Measurements from ENCODE around the gene CCDC106.

Gene CCDC106

DNA sequence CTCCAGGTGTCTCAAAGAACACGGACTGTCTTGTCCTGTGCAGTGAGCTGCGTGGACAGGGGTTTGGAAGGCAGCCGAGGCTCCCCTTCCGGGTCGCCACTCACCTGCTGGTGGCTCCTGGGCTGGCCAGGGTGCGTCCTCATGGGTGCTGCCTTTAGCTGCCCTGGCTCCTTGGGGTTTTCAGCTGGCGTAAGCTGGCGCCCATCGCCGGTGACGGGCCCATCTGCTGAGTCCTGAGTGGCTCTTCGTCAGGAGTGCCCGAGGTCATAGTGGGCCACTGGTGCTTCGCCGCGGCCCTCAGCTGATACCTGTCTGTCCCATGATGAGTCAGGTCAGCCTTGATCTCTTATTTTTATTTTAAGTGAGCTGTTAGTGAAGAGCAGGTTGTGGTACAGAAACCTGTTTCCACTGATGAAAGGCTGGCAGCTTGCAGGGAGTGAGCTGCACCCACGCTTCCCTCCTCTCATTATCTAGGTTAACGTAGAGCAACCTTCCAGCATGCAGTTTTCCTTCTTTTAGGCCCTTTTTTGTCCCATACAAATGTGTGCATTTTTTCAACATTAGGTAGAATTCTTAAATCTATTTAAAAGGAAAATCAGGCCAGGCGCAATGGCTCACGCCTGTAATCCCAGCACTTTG lies 45.4 kb downstream of the CCDC106 start:
- DNase-seq (ENCODE audit: low read depth): no peak
- no peak overlapping the region for H3K4me3 ChIP-seq (replicated peaks; ENCODE audit: low read depth, low read length)
- TF ChIP-seq, protein P1, sequence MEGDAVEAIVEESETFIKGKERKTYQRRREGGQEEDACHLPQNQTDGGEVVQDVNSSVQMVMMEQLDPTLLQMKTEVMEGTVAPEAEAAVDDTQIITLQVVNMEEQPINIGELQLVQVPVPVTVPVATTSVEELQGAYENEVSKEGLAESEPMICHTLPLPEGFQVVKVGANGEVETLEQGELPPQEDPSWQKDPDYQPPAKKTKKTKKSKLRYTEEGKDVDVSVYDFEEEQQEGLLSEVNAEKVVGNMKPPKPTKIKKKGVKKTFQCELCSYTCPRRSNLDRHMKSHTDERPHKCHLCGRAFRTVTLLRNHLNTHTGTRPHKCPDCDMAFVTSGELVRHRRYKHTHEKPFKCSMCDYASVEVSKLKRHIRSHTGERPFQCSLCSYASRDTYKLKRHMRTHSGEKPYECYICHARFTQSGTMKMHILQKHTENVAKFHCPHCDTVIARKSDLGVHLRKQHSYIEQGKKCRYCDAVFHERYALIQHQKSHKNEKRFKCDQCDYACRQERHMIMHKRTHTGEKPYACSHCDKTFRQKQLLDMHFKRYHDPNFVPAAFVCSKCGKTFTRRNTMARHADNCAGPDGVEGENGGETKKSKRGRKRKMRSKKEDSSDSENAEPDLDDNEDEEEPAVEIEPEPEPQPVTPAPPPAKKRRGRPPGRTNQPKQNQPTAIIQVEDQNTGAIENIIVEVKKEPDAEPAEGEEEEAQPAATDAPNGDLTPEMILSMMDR (IDR thresholded peaks at IDR 0.05; ENCODE audit: low read length, missing control alignments): no peak

DNA sequence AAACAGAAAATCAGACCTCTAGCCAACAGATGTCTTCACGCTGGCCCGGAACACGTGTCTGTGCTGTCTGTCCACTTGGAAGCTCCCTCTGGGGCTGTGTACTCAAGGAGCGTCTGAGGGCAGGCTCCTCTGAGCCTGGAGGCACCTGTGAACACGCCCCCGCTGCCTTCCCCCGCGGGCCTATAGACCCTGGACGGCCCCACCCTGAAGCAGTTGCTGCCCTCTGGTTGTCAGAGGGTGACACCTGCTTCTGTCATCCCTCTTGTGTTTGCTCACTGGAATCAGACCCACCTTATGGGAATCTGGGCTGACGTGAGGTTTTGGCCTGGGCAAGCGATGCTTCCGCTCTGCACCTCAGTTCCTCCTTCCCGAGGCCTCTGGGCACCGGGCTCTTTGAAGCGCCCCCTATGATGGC lies 46.2 kb downstream of the CCDC106 start:
- no peak overlapping the region for H3K4me3 ChIP-seq (replicated peaks; ENCODE audit: low read depth, low read length)
- no peak for DNase-seq (ENCODE audit: low read depth)
- TF ChIP-seq, protein P1 (IDR thresholded peaks at IDR 0.05; ENCODE audit: low read length, missing control alignments): no peak

DNA sequence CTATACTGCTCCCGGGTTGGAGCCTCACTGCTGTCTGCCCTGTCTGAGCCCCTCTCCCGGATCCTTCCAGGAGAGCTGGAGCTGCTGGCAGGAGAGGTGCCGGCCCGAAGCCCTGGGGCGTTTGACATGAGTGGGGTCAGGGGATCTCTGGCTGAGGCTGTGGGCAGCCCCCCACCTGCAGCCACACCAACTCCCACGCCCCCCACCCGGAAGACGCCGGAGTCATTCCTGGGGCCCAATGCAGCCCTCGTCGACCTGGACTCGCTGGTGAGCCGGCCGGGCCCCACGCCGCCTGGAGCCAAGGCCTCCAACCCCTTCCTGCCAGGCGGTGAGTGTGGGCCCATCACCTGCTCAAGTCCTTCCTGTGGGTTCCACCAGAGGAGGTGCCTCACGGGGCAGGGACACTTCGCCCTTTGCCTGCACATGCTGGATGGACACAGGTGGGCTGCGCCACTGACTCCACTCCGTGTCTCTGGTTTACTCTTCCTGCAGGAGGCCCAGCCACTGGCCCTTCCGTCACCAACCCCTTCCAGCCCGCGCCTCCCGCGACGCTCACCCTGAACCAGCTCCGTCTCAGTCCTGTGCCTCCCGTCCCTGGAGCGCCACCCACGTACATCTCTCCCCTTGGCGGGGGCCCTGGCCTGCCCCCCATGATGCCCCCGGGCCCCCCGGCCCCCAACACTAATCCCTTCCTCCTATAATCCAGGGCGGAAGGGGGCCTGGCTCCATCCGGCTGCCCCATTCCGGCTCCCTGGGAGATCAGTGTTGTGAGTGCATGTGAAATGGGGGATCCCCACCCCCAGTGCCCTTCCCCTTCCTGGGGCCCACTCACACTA lies 46.9 kb downstream of the CCDC106 start:
- DNase-seq (ENCODE audit: low read depth): no peak
- no peak overlapping the region for H3K4me3 ChIP-seq (replicated peaks; ENCODE audit: low read depth, low read length)
- TF ChIP-seq, protein P1 (IDR thresholded peaks at IDR 0.05; ENCODE audit: low read length, missing control alignments): no peak

DNA sequence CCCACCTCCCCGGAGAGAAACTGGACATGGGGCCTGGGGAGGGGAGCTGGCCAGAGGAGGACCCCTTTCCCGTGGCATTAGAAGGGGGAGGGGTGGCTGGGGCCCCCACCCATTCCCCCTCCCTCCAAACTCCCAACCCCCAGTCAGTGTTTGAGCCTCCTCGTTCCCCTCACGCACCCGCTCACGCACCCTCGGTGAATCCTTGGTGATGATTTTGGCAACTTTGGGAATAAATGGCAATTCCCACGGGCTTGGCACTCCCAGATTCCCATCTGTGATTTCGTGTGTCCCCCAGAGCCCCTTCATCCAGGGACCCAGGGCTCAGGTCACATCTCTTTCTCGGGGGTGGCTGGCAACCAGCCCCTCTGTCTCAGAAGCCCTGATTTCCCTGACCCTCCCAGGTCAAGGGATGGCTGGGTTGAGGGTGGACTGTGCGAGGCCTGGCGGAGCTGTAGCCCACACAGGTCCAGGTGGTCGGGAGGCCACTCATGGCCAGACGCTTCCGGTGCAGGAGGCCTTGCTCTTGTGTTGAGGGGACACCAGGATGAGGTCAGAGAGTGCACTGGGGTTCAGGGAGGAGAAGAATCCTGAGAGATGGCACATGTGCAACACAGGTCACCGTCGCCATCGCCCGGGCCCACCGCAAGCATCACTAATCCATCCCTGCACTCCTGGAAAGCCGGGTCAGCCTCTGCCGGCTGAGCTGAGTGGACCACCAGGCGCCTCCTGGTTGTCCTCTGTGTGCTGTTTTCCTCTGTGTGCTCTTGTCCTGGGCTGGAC lies 47.7 kb downstream of the CCDC106 start:
- TF ChIP-seq, protein P1 (IDR thresholded peaks at IDR 0.05; ENCODE audit: low read length, missing control alignments): no peak
- no peak overlapping the region for H3K4me3 ChIP-seq (replicated peaks; ENCODE audit: low read depth, low read length)
- DNase-seq (ENCODE audit: low read depth): no peak

DNA sequence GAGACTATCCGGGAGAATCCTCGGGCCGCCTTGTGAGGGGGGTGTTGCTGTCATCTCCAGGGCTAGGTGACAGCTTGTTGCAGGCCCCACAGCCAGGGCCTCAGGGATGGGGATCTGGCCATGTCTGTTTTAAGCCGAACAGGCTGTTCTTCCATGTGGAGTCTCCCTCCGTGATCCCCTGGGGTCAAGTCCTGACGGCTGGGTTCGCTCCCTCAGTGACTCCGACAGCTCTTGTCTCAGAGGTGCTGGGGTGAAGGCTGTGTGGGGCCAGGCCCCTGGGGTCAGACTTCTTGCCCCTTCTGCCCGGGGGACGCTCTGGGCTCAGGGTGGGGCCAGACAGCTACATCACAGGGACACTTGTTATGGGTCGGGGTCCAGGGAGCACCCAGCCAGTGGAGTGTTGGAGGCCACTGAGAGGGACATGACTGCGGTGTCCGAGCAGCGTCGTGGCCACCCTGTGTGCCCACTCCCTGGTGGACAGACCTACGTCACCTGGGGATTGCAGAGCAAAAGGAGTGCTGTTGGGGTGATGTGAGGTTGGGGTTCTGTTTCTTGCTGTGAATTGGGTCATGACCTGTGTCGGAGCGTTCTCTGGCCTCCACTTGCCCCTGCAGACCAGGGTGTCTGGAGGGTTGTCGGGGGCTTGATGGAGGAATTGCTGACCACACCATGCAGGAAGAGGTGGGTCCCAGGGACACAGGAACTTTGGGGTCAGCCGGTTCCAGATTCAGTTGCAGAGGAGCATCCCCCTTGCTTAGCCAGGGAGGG lies 48.5 kb downstream of the CCDC106 start:
- TF ChIP-seq, protein P1 (IDR thresholded peaks at IDR 0.05; ENCODE audit: low read length, missing control alignments): no peak

DNA sequence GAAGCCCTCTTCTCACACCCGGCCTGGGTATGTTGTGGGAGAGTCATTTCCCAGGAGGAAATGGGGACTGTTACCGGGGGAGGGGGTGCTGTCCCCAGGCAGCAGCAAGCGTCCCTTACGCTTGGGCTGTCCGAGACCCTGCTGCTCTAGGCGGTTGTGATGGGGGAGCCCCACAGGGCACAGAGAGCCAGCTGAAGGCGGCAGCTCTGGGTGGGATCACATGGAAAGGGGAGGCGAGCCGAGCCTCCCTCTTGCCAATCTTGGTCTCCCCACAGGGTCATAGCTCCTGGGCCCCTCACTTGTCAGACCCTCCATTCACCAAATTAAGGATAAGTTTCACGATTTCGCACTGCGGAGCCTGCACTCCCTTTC lies 49.0 kb downstream of the CCDC106 start:
- H3K4me3 ChIP-seq (replicated peaks; ENCODE audit: low read depth, low read length): no peak overlapping the region
- DNase-seq (ENCODE audit: low read depth): no peak
- TF ChIP-seq, protein P1 (IDR thresholded peaks at IDR 0.05; ENCODE audit: low read length, missing control alignments): no peak

More for the DNA sequence above, 48.5 kb downstream of the CCDC106 start:
- no peak overlapping the region for H3K4me3 ChIP-seq (replicated peaks; ENCODE audit: low read depth, low read length)
- DNase-seq (ENCODE audit: low read depth): no peak

All from fibroblast of pulmonary artery (primary cell).